Activated CD4-positive, alpha-beta T cell treated with anti-CD3 and anti-CD28 coated beads for 4 hours (primary cell): ENCODE data around the gene PTPRF.

Experiments used
- DNase-seq, 2 donors: peaks; one replicate each; pipeline ENCODE4 v3.0.0-alpha.2; 2020

Gene PTPRF

DNA sequence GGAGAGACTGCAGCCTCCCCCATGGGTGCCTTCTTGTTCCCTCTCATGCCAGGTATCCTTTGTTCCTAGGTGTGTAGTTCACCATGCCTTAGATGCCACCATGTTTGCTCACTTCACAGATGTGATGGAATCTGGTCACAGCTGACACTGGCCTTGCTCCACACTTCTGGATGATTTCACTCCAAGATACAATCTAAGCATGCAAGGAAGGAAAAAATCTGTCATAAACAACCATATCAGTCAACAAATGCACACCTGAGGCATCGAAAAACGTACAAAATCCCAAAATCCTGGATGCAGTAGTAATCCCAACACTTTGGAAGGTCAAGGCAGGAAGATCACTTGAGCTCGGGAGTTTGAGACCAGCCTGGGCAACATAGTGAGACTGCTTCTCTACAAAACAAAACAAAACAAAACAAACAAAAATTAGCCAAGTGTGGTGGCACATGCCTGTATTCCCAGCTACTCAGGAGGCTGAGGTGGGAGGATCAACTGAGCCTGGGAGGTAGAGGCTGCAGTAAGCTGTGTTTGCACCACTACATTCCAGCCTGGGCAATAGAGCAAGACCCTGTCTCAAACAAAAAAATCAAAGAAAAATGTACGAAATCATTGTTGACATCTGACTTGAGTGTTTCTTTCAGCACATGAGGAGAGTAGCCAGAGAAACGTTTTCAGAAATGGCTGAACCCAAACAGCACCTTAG lies 17.1 kb upstream of the PTPRF start:
- DNase-seq: no peak

DNA sequence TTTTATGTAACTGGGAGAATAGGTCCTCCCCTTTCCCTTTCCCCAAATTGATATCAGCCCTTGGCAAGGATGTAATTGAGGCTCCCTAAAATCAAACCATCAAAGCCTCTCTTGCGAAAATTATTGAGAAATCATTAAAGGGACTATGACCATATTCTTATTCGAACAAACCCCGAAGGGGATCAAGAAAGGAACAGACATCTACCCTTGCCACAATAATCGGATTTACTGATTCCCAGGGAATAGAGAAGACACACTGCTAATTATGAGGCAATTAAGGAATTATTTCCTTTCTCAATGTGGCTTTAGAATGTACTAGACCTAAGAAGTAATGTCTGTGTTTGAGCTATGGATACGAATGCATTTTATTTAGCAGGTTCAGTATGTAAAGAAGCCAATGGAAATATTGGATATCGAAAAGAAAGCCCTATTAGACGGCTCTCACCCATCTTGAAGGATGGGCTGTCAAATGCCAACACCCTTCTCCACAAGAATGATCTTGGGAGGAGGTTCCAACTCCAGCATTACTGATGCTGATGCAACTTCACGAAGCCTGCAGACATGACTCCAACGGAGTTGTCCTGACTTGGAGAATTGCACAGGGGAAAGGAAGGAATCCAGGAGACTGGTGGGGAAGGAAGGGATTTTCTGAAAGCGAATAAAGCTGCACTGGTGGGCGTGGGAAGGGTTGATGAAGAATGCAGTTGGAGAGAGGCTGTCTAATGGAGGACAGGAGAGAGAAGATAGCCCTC lies 11.6 kb upstream of the PTPRF start:
- no peak for DNase-seq

DNA sequence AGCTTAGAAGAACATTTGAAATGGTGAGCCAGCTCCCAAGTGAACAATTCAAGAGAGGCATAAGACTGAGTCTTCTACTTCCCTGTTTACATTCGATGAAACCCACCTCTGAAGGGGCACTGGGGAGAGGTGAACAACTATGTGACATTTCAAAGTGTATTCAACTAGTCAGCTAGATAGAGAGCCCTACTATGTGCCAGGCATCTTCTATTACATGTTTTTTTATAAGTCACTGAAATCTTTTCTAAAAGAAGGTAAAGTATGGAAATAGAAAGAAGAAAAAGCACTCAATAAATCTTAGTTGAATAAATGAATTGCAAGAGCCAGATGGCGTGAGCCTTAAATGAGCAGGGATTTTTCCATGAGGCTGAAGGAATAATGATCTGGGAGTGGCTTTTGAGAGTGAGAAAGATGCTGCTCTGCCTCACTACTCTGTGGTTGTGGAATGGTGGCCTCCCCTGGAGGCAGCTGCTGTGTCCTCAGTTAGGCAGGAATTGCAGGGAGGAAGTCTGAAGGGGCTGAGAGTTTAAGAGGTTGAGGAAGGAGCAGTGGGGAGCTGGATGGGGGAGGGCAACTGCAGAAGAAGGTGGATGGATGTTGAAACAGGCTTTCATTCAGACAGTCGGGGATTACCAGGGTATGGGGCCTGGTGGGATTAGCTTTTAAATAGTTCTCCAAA lies 10.4 kb upstream of the PTPRF start:
- DNase-seq: no peak

DNA sequence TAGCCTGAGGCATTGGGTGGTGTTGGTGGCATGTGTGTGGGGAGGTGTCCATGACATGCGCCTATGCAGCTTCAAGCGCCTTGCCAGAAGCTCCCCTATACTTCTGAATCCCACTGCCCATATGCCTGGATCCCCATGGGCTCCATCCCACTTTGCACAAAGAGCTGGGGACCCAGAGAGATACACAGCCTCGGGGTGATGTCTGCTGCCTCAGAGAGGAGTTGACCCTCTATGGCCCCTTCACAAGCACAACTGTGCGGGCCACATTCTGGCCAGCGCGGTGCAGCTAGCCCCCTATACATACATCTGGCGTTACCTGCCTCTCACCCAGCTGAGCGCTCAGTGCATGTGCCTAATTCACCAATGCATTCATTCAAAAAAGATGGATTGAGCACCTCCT lies 9.6 kb upstream of the PTPRF start:
- no peak for DNase-seq

DNA sequence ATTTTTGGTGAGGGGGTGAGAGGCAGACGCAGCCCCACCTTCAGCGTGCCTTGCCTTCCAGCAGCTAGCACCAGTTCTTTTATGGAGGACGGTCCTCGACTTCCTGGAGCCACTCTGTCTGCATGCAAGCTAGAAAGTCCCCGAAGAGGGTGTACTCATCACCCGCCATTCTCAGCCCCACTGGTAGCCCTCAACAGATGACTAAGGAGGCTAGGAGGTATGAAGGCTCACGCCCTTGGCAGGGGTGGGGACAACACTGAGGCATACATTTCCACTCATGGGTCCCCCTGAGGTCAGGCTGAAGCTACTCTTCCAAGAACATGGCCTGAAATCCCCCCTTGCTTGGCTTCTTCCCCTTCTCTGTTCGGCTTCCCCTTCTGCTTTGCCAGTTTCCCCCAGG lies 8.9 kb upstream of the PTPRF start:
- DNase-seq: no peak

DNA sequence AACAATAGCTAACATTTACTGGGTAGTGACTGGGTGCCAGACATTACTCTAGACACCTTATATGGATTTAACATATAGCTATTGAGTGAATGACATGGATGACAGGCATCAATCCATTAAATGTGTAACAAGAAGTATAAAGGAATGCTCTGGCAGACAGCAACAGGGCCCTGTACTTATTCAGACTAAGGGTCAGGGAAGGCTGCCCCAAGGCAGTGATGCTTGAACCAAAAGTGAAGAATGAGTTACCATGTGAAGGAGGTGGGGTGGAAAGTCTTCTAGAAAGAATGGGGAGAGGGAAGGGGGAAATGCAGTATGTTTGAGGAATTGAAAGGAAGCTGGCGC lies 8.3 kb upstream of the PTPRF start:
- DNase-seq: no peak

DNA sequence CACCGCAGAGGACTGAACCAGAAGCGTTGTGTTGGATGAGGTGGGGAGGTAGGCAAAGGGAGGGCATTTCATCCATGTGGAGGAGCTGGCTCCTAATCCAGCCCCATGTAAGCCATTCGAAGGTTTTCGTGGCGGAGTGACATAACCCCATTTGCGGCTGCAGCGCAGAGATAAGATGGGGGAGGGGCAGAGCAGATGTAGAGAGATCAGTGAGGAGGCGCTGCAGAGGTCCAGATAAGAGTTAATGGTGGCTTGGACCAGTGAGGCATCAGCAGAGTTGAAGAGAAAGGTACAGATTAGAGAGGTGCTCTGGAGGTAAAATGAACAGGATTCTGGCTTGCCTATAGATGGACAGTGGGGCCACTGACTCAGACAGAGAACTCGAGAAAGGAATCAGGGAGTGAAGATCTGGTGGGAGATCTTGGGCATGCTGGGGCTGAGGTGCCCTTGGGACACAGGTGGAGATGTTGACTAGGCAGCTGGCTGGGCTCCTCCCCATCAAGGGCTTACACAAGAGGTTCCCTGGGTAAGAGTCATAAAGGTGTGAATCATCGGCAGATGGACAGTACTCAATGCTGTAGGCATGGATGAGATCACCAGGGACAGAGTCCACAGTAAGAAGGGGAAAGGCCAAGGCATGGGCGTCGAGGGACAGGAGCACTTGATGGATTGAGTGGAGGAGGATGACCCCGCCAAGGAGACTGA lies 7.8 kb upstream of the PTPRF start:
- no peak for DNase-seq

DNA sequence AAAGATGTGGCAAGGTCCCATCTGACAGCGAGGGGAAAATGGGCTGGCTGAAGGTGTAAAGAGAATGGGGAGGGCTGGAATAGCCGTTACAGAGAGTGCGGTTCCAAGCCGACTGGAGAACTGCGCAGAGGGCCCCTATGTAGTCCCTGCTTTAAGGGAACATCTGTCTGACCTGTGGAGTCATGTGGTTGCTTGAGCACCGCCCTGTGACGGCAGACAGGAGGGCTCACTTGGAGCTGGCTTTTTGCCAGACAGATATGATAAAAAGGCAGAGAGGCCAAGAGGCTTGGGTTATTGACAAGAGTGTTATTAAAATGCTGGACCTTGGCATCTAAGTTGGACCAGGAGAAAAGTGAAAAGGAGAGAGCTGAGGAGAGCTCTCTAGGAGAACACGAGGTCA lies 5.9 kb upstream of the PTPRF start:
- no peak for DNase-seq

DNA sequence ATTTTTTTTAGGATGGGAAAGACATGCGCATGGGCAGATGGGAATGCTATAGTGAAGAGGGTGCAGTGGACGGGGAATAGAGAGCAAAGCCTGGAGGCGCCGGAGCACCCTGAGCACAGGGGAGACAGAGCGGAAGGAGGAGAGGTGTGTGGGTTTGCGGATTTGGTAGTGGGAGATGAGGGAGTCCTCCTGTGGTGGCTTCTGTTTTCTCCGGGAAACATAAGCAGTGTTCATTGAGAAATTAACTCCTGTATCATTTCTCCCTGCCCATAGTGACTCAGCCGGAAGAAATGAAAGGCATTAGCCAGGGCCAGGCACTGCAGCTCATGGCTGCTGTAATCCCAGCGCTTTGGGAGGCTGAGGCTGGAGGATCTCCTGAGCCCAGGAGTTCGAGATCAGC lies 4.7 kb upstream of the PTPRF start:
- no peak for DNase-seq

DNA sequence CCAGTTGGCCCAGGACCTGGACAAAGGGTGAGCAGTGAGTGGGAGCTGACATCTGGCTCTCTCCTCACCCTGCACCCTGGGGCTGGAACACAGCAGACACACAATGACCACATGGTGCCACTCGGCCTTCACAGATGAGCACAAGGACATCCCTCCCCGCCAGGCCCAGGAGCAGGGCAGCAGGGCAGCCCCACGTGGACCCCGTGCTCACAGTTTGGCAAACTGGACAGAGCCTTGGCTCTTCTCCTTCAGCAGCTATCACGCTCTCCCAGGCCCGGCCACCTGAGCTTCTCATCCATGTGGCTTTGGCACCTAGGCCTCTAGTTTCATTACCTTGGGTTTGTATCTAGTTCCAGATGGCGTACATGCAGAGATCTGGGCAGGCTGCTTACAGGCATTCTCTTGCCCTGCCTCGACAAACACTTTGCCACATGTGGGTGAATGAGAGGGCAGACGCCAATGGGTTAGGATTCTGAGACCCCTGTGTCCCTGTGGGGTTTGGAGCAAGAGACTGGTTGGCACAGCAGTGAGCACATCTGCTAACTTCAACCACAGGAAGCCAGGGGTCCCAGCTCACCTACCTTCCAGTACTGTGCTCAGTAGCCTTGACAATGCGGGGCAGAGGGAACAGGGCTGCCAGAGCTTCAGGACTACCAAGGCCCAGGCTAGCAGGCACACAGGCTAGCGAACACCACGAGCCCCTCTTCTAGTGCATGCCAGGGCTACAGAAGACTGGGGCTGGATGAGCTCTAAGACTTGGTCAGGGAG lies 3.4 kb upstream of the PTPRF start:
- no peak for DNase-seq

DNA sequence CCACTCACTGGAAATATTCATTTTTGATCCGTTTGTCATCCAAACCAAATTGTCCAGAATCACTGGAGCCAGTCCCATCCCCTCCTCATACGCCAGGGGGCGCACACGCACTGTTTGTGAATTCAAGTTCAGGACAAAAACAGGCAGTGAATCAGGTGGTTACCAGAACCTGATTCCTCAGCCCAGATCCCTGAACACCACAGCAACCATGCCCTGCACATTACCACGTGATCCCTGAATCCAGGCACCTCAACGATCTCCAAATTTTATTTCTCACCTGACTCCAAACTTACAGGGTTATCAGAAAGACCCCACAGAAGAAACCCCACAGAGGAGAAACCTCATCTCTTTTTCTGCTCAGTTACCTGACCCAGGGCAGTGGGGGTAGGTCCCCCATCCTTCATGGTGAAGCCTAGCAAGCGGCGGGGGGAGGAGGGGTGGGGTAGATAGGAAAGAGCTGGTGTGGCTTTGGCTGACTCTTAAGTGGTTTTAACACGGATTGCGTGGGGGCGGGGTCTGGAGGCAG lies 1.4 kb upstream of the PTPRF start:
- DNase-seq: peak; percentile 75 to 84

DNA sequence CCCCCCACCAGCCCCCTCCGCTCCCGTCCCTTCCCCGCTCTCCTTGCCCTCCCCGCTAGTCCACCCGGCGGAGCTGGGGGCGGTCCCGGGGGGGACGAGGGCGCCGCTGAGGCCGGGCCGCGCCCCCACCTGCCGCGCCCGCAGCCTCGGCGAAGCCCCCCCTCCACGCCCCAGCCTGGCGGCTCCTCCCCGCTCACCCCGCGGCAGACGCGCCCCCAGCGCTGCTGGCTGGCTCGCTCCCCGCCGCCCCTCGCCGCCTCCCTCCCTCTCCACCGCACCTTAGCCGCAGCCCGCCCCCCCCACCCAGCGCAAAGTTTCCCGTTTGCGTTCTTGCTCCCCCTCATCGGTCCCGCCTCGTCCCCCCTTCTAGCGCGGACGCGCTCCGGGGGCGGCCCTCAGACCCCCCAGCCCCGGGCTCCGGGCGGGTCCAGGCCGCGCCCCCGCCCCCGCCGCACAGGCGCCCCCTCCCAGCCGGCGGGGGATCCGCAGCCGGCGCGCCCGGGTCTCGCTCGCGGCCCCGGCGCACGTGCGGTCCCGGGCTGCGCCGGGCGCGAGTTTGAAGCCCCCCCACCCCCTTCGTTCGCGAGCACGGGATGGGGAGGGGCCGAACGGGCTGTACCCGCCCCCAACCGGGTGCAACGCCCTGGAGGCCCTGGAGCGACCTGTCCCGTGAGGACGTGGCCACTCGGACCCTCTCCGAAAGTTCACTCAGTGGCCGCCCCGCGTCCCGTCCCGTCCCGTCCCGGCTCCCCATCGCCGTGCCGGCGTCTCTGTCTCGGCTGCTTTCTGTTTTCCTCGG lies 623 bp downstream of the PTPRF start:
- DNase-seq: peak in 1 of 2 donors; percentile 4

DNA sequence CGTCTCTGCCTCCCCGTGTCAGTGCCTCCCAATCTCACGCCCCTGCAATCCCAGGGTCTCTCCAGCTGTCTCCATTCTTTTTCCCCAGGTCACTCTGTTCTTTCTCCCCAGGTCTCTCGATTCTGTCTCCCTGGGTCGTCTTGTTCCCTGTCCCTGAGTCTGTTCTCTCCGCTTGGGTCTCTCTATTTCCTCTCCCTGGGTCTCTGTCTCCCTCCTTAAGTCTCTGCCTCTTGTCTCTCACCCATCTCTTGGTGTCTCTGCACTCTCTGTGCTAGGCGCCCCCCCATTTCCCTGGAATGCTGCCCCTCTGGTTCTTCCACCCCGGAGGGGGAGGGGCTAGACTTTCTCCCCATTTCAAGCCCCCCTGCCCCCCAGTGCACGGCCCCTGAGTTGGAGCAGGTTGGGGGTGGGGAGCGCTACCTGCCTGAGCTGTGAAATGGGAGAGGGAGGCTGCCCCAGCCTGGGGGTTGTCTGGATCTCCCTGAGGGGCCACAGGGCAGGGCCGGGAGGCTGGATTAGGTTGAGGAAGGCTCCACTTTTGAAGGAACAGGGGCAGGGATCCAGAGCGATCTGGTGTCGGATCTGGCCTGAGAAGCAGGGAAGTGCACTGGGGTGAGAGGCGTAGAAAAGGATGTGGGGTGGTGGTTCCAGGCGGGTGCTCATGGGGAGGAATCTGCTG lies 1.4 kb downstream of the PTPRF start:
- DNase-seq: no peak

DNA sequence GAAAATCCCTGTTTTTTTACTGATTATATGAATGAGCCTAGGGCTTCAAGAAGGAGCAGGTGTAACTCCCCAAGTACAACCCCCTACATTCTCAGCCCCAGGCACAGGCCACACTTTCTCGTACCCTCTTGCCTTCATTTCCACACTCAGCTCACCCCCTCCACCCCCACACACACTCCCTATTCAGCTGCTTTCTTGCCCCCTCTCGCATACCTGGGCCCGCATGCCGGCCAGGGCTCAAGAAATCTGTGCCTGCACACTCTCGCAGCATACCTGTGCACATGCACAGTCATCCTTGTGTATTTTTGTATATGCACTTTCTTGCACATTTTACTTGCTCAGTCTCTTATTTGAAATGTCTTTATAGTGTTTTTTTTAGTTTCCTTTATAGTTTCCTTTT lies 2.0 kb downstream of the PTPRF start:
- no peak for DNase-seq

DNA sequence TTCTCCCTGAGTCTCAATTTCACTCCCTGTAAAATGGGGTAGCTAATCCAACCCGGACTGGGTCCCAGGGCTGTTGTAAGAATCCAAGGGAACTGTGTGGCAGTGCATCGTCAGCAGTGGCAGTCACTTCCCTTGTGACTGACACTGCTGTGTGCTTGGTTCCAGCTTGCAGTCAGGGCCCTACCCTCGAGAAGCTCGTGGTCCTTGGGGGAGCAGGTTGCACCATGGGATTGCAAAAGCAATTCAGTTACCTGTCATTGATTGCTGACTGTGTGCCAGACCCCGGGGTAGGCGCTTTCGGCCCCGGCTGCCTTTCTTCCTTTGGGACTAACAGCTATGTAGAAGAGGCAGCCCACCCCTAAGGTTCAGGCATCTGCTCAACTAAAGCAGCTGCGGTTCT lies 2.9 kb downstream of the PTPRF start:
- DNase-seq: no peak

DNA sequence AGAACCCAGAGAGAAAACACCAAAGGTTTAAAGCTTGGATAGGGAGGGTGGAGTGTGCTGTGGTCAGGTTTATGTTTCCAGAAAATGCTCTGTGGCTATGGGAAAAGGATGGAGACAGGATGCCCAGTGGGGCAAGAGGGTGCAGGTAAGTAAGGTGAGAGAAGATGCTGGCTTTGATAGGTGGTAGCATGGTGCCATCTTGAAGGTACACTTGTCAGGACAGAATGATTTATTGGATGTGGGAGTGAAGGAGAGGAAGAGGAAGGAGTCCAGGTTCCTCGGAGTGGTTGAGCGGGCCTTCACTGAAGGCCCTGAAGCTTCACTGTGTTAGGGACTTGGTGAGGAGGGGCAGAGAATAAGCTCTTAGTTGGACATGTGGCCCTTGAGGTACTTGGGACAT lies 3.6 kb downstream of the PTPRF start:
- no peak for DNase-seq

DNA sequence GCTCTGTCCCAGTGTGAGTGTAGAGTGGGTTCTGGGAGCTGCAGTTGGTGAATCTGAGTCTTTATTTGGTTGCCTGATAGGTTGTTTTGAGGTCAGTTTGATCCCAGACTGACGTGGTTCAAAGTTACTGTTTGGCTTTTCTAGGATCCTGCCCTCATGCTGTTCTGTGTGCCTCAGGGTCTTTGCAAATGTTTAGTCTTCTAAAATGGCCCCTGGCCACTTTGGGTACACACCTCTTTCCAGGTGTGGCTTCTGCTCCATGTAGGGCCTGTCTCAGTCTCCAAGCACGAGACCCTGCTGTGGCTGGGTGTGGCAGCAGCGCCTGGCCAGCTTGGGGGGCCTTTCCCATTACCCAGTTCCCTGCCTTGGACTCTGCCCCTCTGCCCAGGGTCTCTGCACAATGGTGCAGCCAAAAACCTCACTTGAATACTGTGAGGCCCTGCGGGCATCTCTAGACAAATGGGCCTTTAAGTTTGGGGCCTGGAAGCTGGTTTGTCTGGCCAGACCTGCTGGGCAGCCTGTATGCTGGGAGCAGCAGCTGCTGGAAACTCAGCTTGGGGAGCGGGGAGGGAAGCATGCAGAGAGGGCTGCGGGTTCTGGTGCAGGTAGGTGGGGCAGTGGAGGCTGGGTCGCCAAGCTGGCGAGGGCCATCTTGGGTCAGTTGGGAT lies 5.6 kb downstream of the PTPRF start:
- DNase-seq: no peak

DNA sequence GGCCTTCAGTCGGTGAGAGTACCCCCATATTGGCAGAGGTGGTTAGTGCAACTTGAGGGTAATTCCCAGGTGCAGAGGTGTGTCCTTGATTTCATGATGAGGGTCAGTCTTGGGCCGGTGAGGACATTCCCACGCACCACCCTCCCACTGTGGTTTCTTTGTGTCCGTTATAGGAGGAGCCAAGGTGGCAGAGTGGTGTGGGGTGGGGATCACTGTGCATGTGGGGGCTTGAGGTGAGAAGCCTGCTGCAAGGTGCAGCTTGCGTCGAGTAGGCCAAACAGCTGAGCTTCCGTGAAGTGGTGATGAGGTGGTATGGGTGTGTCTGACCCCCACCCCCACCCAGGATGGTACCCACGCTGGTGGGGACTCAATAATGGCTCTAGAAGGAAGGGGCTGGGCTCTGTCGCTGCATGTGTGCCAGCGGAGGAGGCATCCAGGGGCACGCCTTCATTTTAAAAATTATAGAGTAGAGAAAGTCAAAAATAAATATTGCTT lies 6.2 kb downstream of the PTPRF start:
- DNase-seq: no peak

DNA sequence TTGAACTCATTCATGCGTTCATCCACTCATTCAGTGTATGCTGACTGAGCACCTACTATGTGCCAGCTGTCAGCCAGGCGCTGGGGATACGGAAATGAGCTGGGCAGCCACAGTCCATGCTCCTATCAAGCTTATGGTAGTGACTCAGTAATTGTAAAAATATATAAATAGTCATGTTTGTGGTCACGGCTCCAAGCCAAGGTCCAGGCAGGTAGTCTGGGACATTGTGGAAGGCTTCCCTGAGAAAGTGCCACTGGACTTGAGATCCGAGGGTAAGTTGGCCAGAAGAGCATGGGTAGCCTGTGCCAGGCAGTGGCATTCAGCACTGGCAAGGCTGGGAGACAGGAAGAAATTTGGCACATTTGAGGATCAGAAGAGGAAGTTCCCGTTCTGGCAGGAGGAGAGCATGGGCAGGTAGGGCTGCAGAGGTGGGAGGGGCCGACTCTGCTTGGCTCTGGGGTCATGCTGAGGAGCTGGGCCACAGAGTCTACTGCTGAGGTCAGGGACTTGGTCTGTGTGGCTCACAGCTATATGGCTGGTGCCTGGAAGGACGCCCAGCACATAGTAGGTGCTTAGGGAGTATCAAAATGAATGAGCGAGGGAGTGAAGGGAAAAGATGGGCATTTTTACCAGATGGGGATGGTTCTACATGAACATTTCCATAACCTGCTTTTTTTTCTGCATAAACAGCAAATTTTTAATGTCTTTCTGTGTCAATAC lies 6.9 kb downstream of the PTPRF start:
- no peak for DNase-seq

DNA sequence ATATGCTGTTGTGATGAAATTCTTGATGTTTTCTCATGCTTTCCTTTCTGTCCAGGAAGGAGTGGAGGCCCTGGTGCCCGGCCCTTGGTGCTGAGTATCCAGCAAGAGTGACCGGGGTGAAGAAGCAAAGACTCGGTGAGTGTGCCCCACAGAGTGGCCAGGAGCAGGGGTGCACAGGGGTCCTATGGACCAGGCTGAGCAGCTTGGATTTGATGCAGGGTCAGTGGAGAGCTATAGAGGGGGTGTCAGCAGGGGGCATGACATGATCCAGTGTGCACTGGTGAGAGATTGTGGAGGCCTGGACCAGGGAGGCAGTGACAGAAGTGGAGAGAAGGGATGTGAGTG lies 7.4 kb downstream of the PTPRF start:
- no peak for DNase-seq
